Activated T-cell treated with anti-CD3 and anti-CD28 coated beads, Interleukin-2, amount 50 U/mL, for 24 hours (primary cell): ENCODE measurements around the gene RSF1.
A peak's percentile ranks its signal among the peaks of the same experiment; 100 is the strongest.

ENCODE experiments used
- DNase-seq: peaks from one replicate; pipeline ENCODE4 v3.0.0-alpha.2; 2020
- H3K27ac Mint-ChIP-seq: 2 replicates; pipeline ENCODE4 v1.8.0; 2020; ENCODE audit warnings: mild to moderate bottlenecking, mixed read lengths
- H3K27me3 Mint-ChIP-seq: 2 replicates; pipeline ENCODE4 v1.8.0; 2020; ENCODE audit warnings: mixed read lengths
- H3K36me3 Mint-ChIP-seq: 2 replicates; pipeline ENCODE4 v1.8.0; 2020; ENCODE audit warnings: low read depth, mixed read lengths
- H3K4me1 Mint-ChIP-seq: 2 replicates; pipeline ENCODE4 v1.8.0; 2020; ENCODE audit warnings: low read depth, mixed read lengths
- H3K4me3 Mint-ChIP-seq: 2 replicates; pipeline ENCODE4 v1.8.0; 2020; ENCODE audit warnings: mild to moderate bottlenecking, moderate library complexity, mixed read lengths
- H3K9me3 Mint-ChIP-seq: 2 replicates; pipeline ENCODE4 v1.8.0; 2020; ENCODE audit warnings: mixed read lengths

The RSF1 gene

DNA sequence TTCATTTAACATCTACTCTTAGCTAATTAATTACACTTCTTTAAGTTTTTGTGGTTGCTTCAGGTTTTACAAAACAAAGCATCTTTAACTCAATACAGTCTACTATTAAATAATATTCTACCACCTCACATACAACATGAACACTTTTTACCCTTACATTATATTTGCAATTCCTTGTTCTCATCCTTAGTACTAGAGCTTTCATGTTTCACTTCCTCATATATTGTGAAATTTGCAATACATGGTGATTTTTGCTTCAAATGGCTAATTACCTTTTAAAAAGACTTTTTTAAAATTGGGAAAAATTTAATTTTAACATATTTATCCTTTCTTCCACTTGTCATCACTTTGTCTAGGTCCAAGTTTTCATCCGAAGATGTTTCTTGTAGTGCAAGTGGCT lies 37.5 kb downstream of the RSF1 start:
- H3K36me3 Mint-ChIP-seq = peaks cover 9% of the 10 kb centered on the region
- no peak overlapping the region for H3K27ac Mint-ChIP-seq
- H3K9me3 Mint-ChIP-seq = no peaks in the 10 kb centered on the region
- H3K4me1 Mint-ChIP-seq = peaks cover 53% of the 10 kb centered on the region
- H3K27me3 Mint-ChIP-seq = no peaks in the 10 kb centered on the region
- DNase-seq = no peak
- no peak overlapping the region for H3K4me3 Mint-ChIP-seq

DNA sequence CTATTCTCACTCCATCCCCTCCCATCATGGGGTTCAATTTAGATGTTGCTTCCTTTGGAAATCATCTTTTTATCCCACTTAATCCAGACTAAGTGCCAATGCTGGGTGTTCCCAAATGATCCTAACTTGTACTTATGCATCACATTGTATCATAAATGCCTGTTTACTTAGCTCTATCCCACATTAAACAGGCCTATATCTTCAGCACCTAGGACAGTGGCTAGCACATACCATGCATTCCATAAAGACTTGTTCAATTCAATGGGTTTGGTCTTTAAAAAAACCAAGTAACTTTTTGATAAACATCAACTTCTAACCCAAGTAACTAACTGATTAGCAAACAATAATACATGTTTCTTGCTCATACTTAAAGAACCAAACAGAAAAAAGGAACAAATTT lies 40.6 kb downstream of the RSF1 start:
- Mint-ChIP-seq H3K4me1 (peaks cover 56% of the 10 kb centered on the region), H3K27ac (no peak overlapping the region), H3K4me3 (no peak overlapping the region), H3K9me3 (no peaks in the 10 kb centered on the region), H3K27me3 (no peaks in the 10 kb centered on the region), H3K36me3 (peaks cover 18% of the 10 kb centered on the region)
- no peak for DNase-seq

DNA sequence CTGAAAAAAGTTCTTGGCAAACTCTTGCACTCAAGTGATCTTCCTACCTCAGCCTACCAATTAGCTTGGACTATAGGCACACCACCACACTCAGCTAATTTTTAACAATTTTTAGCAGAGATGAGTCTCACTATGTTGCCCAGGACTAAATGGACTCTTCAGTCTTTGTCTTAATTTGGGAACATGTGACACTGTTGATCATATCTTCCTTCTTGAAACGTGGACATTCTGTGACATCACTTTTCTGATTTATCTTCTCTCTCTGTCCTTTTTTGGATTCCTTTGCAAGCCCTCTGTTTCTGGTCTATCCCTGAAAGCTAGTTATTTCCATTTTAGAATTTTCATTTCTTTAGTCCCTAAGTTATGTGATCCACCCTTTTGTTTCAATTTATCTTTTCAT lies 42.0 kb downstream of the RSF1 start:
- no peak overlapping the region for H3K4me3 Mint-ChIP-seq
- no peaks in the 10 kb centered on the region for H3K9me3 Mint-ChIP-seq
- no peak for DNase-seq
- H3K36me3 Mint-ChIP-seq = peaks cover 15% of the 10 kb centered on the region
- H3K27me3 Mint-ChIP-seq = no peaks in the 10 kb centered on the region
- H3K4me1 Mint-ChIP-seq = peaks cover 51% of the 10 kb centered on the region
- H3K27ac Mint-ChIP-seq = peak overlapping the region; percentile 13

DNA sequence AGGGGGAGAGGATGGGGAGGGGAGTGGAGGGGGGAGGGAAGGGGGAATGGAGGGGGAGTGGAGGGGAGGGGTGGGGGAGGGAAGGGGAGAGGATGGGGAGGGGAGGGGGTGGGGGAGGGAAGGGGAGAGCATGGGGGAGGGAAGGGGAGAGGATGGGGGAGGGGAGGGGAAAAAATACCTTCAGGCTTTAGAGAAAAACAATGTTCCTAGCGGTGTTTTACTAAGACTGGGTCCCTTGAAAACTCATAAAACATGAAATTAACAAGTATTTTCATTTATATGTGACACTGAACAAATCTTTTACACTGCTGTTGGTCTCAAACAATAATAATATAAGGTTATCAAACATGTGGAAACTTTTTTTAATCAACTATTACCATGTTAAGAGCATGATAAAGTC lies 42.4 kb downstream of the RSF1 start:
- DNase-seq = no peak
- H3K36me3 Mint-ChIP-seq = peaks cover 15% of the 10 kb centered on the region
- H3K9me3 Mint-ChIP-seq = no peaks in the 10 kb centered on the region
- peaks cover 53% of the 10 kb centered on the region for H3K4me1 Mint-ChIP-seq
- no peak overlapping the region for H3K4me3 Mint-ChIP-seq
- no peak overlapping the region for H3K27ac Mint-ChIP-seq
- no peaks in the 10 kb centered on the region for H3K27me3 Mint-ChIP-seq

DNA sequence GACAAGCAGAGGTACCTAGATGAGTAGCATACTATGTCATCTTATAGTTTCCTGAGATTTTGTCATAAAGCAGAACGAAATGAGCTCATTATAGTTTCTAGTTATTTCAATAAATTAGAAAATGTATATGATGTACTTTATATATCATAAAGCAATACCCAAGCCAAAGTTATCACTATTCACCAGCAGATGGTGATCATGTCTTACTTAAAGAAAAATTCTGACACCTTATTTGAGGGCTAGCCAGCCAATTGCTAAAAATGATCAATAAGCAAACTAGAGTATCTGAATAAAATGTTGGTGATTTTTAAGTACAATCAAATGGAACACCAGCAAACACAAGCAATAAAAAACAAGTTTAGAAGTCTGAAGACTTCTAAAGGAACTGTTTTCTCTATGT lies 44.1 kb downstream of the RSF1 start:
- H3K27me3 Mint-ChIP-seq = no peaks in the 10 kb centered on the region
- H3K4me3 Mint-ChIP-seq = no peak overlapping the region
- H3K27ac Mint-ChIP-seq = no peak overlapping the region
- DNase-seq = no peak
- H3K9me3 Mint-ChIP-seq = no peaks in the 10 kb centered on the region
- H3K4me1 Mint-ChIP-seq = peaks cover 63% of the 10 kb centered on the region
- peaks cover 12% of the 10 kb centered on the region for H3K36me3 Mint-ChIP-seq

DNA sequence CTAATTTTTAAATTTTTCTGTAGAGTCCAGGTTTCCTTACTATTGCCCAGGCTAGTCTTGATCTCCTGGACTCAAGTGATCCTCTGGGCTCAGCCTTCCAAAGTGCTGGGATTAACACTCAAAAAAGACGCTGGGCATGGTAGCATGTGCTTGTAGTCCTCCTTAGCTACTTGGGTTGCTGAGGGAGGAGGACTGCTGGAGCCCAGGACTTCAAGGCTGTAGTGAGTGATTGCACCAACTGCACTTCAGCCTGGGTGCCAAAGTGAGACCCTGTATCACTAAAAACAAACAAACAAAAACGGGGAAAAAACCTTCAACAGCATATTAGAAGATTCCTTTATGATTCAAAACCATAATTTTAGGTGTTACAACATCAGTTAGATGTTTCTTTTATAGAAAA lies 44.6 kb downstream of the RSF1 start:
- no peak for DNase-seq
- H3K4me1 Mint-ChIP-seq = peaks cover 65% of the 10 kb centered on the region
- no peak overlapping the region for H3K27ac Mint-ChIP-seq
- no peak overlapping the region for H3K4me3 Mint-ChIP-seq
- no peaks in the 10 kb centered on the region for H3K9me3 Mint-ChIP-seq
- no peaks in the 10 kb centered on the region for H3K27me3 Mint-ChIP-seq
- peaks cover 10% of the 10 kb centered on the region for H3K36me3 Mint-ChIP-seq

DNA sequence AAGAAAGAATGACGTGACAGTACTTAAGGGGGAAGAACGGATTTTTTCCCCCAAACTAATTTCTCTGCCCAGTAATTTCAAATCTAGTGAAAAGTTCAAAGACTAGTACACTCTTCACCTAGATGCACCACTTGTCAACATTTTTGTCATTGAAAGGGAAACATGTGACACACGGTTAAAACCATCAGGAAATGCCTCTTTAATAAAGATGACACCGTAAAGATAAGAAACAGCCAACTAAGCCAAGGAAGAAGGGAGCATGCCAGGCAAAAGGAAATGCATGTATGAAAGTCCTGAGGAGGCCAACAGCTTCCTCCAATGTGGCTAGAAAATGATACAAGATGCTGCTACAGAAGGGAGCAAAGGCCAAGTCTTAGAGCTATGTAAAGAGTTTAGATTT lies 49.4 kb downstream of the RSF1 start:
- Mint-ChIP-seq H3K36me3 (peaks cover 10% of the 10 kb centered on the region), H3K27ac (peak overlapping the region; percentile 36), H3K27me3 (no peaks in the 10 kb centered on the region), H3K4me1 (peaks cover 63% of the 10 kb centered on the region), H3K4me3 (no peak overlapping the region), H3K9me3 (no peaks in the 10 kb centered on the region)
- DNase-seq = no peak

DNA sequence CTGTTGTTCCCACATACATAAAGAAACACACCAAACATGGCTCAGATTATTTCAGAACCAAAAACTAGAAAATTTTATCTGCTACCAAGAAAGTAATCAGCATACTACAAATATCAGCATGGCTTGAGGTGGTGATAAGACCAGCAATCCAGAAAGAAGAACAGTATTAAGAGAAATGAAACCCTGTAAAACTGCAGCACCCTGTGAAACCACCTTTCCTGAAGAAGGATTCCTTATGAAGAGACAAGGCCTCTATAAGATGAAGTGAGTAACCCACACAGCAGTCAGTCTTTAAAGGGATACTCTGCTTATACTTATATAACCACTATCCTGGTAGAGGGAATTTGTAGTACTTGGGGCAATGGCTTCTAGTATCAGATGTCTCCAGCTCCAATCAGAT lies 49.9 kb downstream of the RSF1 start:
- Mint-ChIP-seq H3K9me3 (no peaks in the 10 kb centered on the region), H3K27me3 (no peaks in the 10 kb centered on the region), H3K4me1 (peaks cover 60% of the 10 kb centered on the region), H3K36me3 (peaks cover 6% of the 10 kb centered on the region), H3K27ac (peak overlapping the region; percentile 36), H3K4me3 (no peak overlapping the region)
- no peak for DNase-seq

DNA sequence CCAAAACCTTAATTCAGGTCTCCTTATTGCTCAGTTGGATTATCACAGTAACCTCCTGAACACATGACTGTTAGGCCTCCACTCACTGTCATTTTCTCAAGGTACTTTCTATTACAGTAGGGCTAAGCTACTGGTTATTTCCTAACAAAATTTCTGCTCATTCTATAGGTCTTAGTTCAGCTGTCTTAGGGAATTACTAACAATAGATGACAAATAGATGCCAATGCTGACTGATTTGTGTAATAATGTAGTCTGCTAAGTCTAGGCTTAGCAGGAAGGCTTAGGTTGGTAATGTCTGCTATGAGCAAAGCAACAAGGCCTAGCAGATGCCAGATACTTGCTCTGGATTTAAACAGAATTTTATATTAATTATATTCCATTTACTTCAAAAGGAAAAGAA lies 58.1 kb downstream of the RSF1 start:
- no peaks in the 10 kb centered on the region for H3K27me3 Mint-ChIP-seq
- peaks cover 17% of the 10 kb centered on the region for H3K4me1 Mint-ChIP-seq
- H3K4me3 Mint-ChIP-seq = no peak overlapping the region
- H3K27ac Mint-ChIP-seq = peak overlapping the region; percentile 62
- no peaks in the 10 kb centered on the region for H3K9me3 Mint-ChIP-seq
- no peak for DNase-seq
- H3K36me3 Mint-ChIP-seq = peaks cover 53% of the 10 kb centered on the region

DNA sequence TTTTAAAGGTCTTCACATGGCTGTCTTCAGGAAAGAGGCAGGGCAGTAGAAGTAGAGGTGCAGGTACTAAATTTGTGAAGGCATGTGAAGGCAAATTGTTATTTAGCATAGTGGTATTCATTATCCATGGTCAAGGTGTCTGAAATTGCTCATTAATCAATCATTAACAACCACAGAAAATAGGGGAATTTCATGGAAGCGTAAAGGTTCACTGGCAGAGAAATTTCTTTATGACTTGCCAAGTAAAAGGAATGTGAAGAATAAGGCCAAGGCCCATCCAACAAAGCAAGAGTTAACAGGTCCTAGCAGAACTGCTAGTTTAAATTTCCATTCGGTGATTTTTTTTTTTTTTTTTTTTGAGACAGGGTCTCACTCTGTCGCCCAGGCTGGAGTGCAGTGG lies 59.0 kb downstream of the RSF1 start:
- Mint-ChIP-seq H3K4me1 (peaks cover 14% of the 10 kb centered on the region), H3K27ac (peak overlapping the region; percentile 4), H3K9me3 (no peaks in the 10 kb centered on the region), H3K27me3 (no peaks in the 10 kb centered on the region), H3K4me3 (no peak overlapping the region), H3K36me3 (peaks cover 59% of the 10 kb centered on the region)
- DNase-seq = no peak

DNA sequence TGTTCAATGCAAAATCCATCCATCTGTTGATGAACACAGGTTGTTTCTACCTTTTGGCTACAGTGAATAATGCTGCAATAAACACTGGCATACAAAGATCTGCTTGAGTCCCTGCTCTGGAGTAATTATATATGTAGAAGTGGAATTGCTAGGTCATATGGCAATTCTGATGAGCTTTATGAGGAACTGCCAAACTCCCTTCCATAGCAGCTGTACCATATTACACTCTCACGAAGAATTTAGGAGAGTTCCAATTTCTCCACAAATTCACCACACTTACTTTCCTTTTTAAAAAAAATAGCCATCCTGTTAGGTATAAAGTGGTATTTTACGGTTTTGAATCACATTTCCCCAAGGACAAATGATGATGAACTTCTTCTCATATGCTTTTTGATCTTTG lies 62.2 kb downstream of the RSF1 start:
- Mint-ChIP-seq H3K4me1 (peaks cover 13% of the 10 kb centered on the region), H3K9me3 (no peaks in the 10 kb centered on the region), H3K27ac (peak overlapping the region; percentile 7), H3K4me3 (no peak overlapping the region), H3K36me3 (peaks cover 70% of the 10 kb centered on the region), H3K27me3 (no peaks in the 10 kb centered on the region)
- DNase-seq = no peak

DNA sequence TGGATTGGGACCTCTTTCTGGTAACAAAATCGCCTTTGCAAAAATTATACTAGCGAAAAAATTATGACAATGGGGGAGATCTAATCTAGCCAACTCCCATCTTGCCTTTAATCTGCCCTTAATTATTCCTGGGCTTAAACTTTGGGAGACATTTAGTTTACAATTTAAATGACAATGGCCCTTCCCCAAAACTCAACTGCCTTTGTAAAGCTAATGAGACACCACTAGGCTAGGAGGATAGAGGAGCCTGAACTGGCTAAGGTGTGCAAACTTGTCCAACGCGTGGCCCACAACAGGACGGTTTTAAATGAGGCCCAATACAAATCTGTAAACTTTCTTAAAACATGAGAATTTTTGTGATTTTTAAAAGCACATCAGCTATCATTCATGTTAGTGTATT lies 67.3 kb downstream of the RSF1 start:
- peaks cover 51% of the 10 kb centered on the region for H3K36me3 Mint-ChIP-seq
- H3K4me1 Mint-ChIP-seq = peaks cover 24% of the 10 kb centered on the region
- DNase-seq = no peak

DNA sequence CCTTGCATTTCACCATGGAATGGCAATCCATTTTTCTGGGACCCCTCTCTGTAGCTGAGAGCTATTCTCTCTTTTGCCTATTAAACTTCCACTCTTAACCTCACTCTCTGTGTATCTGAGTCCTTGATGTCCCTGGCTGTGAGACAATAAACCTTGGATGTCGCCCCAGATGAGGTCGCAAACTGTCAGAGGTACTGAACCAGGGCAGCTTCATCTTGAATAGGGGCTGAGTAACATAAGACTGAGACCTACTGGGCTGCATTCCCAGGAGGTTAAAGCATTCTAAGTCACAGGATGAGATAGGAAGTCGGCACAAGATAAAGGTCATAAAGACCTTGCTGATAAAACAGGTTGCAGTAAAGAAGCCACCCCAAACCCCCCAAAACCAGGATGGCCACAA lies 68.0 kb downstream of the RSF1 start:
- Mint-ChIP-seq H3K9me3 (no peaks in the 10 kb centered on the region), H3K36me3 (peaks cover 47% of the 10 kb centered on the region), H3K27ac (no peak overlapping the region), H3K4me1 (peaks cover 26% of the 10 kb centered on the region), H3K4me3 (no peak overlapping the region), H3K27me3 (no peaks in the 10 kb centered on the region)
- no peak for DNase-seq

More for the DNA sequence above, 67.3 kb downstream of the RSF1 start:
- Mint-ChIP-seq H3K4me3 (no peak overlapping the region), H3K27ac (no peak overlapping the region), H3K27me3 (no peaks in the 10 kb centered on the region), H3K9me3 (no peaks in the 10 kb centered on the region)

DNA sequence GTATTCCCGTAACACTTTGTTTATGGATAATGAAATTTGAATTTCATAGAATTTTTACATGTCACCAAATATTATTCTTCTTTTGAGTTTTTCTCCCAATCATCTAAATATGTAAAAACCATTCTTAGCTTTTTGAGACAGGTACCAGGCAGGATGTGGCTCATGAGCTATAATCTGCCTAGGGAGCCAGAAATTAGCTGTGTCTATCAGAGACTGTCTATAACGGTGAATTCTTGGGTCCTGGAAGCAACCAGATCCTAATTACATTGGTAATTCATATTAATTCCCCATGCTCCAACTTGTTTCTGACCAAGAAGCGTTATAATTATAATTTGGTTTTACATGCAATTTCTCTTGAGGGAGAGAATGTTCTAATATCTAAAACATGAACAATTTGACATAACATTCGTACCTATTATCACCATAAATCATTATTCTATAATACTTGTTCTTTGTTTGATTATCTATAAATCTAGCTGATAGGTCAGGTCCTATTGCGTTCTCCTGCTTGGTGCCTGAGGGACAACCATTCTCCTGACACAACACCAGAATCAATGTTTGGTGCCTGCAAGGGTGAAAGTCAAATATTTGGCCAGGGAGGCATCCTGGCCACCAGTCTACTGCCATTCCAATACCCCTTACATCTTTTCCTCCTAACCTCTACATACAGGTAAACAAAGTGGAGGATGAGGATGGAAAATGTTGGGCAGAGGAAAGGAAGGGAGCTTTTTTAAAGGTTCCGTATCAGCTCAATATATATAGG lies 69.9 kb downstream of the RSF1 start:
- no peak overlapping the region for H3K27ac Mint-ChIP-seq
- H3K4me3 Mint-ChIP-seq = no peak overlapping the region
- H3K27me3 Mint-ChIP-seq = no peaks in the 10 kb centered on the region
- H3K9me3 Mint-ChIP-seq = no peaks in the 10 kb centered on the region
- DNase-seq = no peak
- H3K4me1 Mint-ChIP-seq = peaks cover 27% of the 10 kb centered on the region
- peaks cover 44% of the 10 kb centered on the region for H3K36me3 Mint-ChIP-seq

DNA sequence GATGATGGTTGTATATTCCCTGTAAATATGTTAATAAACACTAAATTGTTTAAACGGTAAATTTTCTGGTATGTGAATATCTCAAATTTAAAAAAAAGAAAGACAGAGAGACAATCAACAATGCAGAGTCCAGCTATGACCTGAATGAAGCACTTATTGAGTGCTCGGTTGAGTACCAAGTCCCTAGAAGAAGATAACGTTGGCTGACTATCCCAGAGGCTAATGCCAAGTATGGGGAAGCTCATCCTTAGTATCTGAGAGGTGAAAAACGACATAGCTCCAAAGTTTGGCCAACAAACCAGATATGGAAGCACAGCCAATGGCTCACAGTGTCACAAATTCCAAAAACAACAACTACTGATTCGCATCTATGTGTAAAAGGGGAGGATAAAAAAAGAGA lies 71.3 kb downstream of the RSF1 start:
- H3K36me3 Mint-ChIP-seq = peaks cover 40% of the 10 kb centered on the region
- peaks cover 22% of the 10 kb centered on the region for H3K4me1 Mint-ChIP-seq
- no peak for DNase-seq
- no peak overlapping the region for H3K27ac Mint-ChIP-seq
- H3K9me3 Mint-ChIP-seq = no peaks in the 10 kb centered on the region
- no peaks in the 10 kb centered on the region for H3K27me3 Mint-ChIP-seq
- no peak overlapping the region for H3K4me3 Mint-ChIP-seq

DNA sequence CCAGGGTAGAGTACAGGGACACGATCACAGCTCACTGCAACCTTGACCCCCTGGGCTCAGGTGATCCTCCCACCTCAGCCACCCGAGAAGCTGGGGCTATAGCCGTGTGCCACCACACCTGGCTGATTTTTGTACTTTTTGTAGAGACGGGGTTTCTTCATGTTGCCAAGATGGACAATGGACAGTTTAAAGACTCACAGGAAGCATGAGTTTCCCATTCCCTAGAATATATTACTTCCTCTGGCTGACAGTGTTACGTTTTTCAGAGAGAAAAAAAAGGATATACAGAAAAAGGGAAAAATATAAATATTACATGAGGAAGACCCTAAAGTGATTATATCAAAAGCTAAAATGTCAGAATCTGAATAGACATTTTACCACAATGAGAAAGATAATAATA lies 72.3 kb downstream of the RSF1 start:
- Mint-ChIP-seq H3K9me3 (no peaks in the 10 kb centered on the region), H3K27ac (no peak overlapping the region), H3K27me3 (no peaks in the 10 kb centered on the region), H3K36me3 (peaks cover 33% of the 10 kb centered on the region), H3K4me1 (peaks cover 20% of the 10 kb centered on the region), H3K4me3 (no peak overlapping the region)
- DNase-seq = no peak
